ENCODE measurements around the gene CCDC40. TPM values are rescaled to one million over a fixed set of nuclear protein-coding genes. Genes with fewer than 3 reads are reported as not detected.

Gene CCDC40
- total and polyA plus RNA-seq, 2 of the 13 experiments (the other 11 are each of a cell fraction or from before 2014, with no cell fraction given) = 4.1 to 5.5 TPM

- peak; percentile 88 for TF ChIP-seq MXD3 (CRISPR knock-in tag; IDR thresholded peaks at IDR 0.05)
- TF ChIP-seq ZNF572 (CRISPR knock-in tag; IDR thresholded peaks at IDR 0.05) = 0 out of 2 replicates have a peak, but pooled peaks have one; percentile 49
- TF ChIP-seq PRDM10 (CRISPR knock-in tag; IDR thresholded peaks at IDR 0.05; ENCODE audit: low read depth) = no peak
- TF ChIP-seq HNRNPK (IDR thresholded peaks at IDR 0.05; ENCODE audit: low read depth, low read length, poor library complexity, severe bottlenecking) = no peak
- peak; percentile 93 for TF ChIP-seq SALL1 (CRISPR knock-in tag; IDR thresholded peaks at IDR 0.05)
- 0 out of 2 replicates have a peak, but pooled peaks have one; percentile 39 for TF ChIP-seq KLF13 (CRISPR knock-in tag; IDR thresholded peaks at IDR 0.05)
- peak; percentile 27; the same call in 1 of the 2 replicates for TF ChIP-seq ZNF768 (CRISPR knock-in tag; IDR thresholded peaks at IDR 0.05)
- no peak for TF ChIP-seq ZNF24 (IDR thresholded peaks at IDR 0.05)
- peak; percentile 63; the same call in 1 of the 2 replicates for TF ChIP-seq ZNF770 (CRISPR knock-in tag; IDR thresholded peaks at IDR 0.05)
- TF ChIP-seq E2F5 (CRISPR knock-in tag; conservative IDR thresholded peaks at IDR 0.05) = no peak
- peak; percentile 31 for TF ChIP-seq KLF6 (CRISPR knock-in tag; IDR thresholded peaks at IDR 0.05)
- peak; percentile 33 for TF ChIP-seq ZNF883 (CRISPR knock-in tag; IDR thresholded peaks at IDR 0.05; ENCODE audit: not compliant biosample characterization)
- TF ChIP-seq PATZ1 (CRISPR knock-in tag; IDR thresholded peaks at IDR 0.05) = peak; percentile 90; the same call in 1 of the 2 replicates
- TF ChIP-seq MZF1 (CRISPR knock-in tag; IDR thresholded peaks at IDR 0.05; ENCODE audit: borderline replicate concordance) = no peak
- TF ChIP-seq SP2 (CRISPR knock-in tag; IDR thresholded peaks at IDR 0.05) = peak; percentile 24; the same call in 1 of the 2 replicates
- peak; percentile 80 for TF ChIP-seq NR2F6 (IDR thresholded peaks at IDR 0.05)
- peak; percentile 87 for TF ChIP-seq NR2F6 (CRISPR knock-in tag; IDR thresholded peaks at IDR 0.05)
- peak; percentile 16; the same call in 1 of the 2 replicates for TF ChIP-seq PHF8 (CRISPR knock-in tag; IDR thresholded peaks at IDR 0.05)
- peak; percentile 77; the same call in 1 of the 2 replicates for TF ChIP-seq CEBPB (IDR thresholded peaks at IDR 0.05; ENCODE audit: borderline replicate concordance, low read depth, low read length)
- peak; percentile 94 for TF ChIP-seq CREB3 (CRISPR knock-in tag; IDR thresholded peaks at IDR 0.05)
These were observed 46.3 kb upstream of the CCDC40 start (continued) for GRCh38 chr17:79990051-79990592.
